ENCODE measurements around the gene UBR4.

The UBR4 gene

DNA sequence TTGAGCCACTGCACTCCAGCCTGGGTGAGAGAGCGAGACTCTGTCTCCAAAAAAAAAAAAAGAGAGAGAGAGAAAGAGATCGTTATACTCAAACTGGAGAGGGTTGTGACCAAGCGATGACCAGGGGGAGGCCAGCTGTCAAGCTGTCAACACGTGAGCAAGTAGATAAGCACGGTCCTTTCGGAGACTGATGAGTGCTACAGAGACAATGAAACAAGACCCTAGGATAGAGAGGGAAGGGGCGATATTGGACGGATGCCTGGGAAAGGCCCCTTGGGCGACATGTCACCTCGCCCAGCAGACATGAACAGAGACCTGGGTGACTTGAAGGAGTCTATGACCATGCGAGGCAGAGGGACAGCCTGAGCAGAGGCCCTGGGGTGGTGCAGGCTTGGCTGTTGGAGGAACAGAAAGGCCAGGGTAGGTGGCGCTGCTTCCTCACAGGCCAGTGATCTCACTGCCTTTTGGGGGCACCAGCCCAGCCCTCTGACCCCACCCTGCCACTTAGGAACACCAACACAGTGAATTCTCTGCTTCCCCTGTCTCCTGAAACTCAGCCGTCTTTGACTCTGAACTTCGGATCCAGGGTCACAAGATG, 152.8 kb downstream of the UBR4 start:
- DNase-seq (ENCODE audit: low read depth in 2 of 2), result no peak

DNA sequence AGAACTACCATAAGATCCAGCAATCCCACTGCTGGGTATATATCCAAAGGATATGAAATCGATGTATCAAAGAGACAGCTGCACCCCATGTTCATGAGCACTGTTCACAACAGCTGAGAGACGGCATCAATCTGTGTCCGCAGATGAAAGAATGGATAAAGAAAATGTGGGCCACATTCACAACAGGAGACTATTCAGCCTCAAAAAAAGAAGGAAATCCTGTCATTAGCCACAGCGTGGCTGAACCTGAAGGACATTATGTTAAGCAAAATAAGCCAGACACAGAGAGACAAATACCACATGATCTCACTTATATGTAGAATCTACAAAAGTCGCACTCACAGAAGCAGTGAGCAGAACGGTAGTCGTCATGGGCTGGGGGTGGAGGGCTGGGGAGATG, 154.4 kb downstream of the UBR4 start:
- no peak for DNase-seq (ENCODE audit: low read depth in 2 of 2)

DNA sequence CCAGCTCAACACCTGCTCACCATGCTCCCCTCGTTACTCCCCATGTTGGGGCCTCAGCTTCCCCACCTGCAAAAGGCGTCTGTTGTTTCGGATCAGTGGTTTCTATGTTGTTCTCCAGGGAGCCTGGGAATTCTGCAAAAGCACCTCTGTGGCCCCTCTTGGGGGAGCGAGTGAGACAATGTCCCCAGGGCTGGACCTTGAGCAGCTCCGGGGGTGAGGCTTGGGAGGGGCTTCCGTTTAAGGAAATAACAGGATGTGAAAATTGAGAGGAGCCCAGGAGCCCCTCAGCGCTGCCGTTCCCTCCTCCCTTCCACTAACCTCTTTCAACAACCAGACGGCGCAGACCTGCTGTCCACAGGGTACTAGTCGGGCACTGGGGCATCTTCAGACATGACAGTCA, 155.1 kb downstream of the UBR4 start:
- DNase-seq (ENCODE audit: low read depth in 2 of 2), result no peak

DNA sequence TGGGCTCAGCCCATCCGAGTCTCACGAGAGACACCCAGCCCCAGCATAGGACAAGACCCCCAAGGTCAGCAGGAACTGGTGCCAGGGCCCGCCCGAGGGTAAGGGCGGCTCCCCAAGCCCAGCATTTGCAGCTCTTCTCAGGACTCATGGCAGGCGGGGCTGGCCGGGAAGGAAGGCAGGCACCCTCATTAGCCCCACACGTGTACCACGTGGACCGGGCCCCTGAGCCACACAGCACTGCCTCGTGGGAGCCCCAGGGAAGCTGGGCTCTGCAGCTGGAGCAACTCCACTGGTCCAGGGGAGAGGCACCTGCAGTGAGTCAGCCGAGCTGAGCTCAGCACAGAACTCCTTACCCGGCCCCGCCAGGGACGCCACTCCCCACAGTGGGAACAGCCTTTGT, 155.8 kb downstream of the UBR4 start:
- DNase-seq (ENCODE audit: low read depth in 2 of 2), result no peak

DNA sequence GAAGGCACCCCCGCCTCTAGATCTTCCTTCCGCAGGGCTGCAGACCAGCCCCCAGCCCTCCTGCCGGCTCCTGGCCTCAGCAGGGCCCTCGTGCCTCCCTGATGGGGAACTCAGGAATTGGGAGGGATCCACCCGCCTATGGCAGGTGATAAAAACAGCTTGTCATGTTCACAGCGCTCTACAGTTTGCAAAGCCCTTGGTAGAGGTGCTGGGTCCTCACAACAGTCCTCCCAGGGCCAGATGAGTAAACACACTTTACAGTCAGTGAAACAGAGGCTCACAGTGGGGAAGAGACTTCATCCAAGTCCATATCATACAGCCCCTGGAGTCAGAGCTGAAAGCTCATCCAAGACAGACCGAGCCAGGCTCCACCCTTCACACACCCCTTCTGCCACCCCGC, 156.6 kb downstream of the UBR4 start:
- no peak for DNase-seq (ENCODE audit: low read depth in 2 of 2)

DNA sequence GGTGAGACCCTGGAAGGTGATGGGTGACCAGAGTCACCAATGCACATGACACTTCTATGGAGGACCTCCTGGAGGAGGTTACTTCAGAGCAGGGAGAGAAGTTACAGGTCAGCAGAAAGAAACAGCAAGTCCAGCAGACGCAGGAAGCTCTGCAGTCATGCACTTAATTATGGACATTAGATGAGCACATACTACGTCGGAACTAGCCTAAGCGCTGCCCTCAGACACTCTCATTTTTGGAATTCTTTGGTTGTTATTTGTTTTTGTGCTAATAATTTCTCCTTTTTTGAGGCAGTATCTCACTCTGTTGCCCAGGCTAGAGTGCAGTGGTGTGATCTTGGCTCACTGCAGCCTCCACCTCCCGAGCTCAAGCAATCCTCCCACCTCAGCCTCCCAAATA, 160.3 kb downstream of the UBR4 start:
- DNase-seq (ENCODE audit: low read depth in 2 of 2), result no peak

DNA sequence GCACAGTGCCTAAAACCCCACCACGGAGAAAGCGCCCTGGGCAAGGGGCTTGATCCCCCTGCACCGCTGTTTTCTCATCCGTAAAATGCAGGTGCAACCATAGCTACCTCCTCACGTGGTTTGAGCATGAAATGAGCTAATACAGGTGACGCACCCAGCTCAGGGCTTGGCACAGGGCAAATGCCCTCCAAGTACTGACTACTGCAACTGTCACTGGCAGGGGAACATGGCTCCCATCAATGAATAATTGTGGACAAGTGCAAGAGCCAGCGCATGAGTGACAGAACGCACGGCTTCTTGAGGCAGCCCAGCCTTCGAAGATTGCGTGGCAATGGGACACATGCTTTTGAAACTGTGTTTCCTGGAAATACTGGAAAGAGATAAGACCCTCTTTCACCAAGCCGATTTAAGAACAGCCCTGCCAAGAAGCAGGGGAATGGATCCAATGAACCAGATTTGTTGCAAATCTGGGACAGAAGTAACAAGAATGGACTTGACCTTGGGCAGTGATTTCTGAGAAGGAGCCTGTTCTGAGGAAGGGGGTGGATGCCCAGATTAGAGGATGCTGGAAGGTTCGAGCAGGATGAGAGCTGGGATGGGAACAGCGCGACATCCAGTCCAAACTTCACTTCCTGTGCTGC, 160.8 kb downstream of the UBR4 start:
- no peak for DNase-seq (ENCODE audit: low read depth in 2 of 2)

DNA sequence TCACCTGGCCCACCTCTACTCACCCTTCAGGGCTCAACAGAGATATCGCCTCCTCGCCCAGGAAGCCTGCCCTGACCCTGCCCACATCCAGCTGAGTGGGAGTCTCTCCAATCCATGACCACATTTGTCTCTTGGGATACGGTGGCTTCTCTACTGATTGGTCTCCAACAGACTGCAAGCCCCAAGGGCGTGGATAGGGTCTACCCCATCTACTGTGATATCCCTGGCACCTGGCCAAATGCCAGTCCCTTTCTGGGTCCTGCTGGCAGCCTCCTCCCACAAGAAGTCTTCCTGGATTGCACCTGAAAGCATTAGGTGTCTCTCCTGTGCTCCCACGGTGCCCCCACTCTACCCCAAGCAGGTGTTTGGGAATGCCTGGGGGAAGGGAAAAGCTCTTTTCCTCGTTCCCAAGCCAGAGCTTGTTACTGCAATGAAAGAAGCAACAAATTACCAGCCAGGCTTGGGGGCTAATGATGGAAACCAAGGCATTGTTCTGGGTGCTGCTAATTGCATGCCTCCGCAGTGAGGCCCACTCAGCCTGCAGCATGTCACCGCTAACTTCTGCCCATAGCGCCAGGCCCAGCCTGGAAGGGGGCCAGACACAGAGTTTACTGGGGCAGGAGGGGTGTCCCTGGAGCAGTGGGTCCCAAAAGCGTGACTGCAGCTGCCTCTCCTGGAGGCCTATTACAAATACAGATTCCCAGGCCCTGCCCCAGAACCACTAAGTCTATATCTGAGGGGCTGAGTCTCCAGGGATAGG, 162.9 kb downstream of the UBR4 start:
- no peak for DNase-seq (ENCODE audit: low read depth in 2 of 2)

DNA sequence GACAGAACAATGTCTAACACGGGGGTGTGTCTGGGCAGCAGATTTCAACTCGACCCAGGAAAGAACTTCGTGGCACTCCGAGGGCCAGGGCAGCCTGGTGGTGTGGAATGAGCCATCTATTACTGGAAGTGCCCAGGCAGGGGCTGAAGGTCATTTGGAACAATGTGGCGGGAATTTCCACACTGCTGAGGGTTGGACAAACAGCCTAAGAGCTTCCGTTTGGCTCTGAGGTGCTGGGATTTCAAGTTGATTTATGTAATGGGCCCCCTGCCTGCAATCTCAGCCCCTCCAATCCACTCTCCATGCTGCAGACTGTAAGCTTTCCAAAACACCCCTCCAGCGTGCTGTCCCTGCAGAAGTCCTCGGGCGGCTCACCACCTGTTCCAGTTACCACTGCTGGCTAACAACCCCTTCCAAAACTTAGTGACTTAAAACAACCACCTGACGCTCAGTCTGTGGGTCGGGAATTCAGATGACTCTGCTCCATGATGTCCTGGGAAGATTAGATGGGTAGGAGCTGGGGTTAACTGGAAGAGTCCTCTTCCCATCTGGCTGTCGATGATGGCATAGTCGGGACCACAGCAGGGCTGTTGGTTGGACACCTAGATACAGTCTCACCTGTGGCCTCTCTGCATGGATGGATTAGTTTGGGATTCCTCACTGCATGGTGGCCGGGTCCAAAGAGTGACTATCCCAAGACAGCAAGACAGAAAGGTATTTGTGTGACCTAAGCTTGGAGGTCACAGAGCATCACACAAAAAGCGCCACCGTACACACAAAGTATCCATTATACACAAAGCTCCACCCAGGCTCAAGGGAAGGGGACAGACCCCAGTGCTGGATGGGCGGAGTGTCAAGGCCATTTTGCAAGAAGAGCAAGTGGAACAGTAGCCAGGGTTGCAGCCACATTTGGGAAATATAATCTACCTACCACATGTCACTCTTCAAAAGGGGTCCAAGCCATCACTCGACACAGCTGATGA, 163.9 kb downstream of the UBR4 start:
- no peak for DNase-seq (ENCODE audit: low read depth in 2 of 2)

DNA sequence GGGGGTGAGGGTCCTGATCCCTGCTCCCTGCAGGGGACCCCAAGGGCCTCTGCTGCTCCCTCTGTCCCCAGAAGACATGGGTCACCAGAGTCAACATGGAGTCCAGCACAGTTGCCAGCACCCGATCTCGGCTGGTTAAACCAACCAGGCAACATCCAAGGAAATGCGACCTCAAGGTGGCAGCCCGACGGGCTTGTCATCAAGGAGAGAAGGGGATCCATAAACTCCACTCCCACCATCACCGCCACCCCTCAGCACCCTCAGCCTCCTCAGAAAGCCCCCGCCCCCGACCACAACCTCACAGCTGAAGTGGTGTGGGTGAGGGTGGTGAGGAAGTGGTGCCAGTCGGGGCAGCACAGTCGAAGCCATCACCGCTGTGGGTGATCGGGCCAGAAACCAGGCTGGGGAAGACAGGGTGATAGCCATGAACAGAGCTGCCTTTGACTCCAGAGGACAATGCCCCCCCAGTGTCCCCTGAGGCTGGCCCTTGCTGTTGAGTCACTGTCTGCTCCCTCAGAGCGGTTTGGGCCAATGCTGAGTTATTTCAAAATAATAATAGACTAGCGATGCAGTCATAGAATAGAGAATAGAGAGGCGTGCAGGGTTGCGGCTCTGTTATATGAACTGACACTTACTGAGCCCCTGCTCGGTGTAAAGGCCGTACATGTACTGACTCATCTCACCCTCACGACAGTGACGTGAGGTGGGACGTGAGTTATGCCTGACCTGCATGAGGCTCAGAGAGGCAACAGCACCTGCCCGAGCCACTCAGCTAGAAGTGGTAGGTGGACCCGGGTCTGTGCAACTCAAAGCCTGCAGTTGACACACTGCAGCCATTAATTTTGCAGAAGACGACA, 164.9 kb downstream of the UBR4 start:
- no peak for DNase-seq (ENCODE audit: low read depth in 2 of 2)

DNA sequence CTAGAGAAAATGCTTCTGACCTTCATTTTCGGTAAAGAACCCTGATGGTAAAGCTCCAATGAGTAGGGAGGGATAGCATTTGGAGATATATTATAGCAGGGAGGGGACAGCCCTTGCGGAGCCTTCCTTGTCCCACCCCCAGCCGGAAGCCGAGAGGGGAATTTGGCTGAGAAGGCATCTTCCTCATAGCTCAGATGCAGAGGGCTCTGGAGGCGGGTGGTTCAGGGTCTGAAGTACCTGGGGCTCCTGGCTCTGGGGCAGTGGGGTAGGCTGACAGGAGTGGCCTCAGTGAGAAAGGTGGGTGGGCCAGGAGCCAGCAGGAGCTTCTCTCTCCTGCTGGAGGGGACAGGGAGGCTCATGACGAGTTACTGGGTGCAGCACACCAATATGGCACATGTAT, 165.6 kb downstream of the UBR4 start:
- no peak for DNase-seq (ENCODE audit: low read depth in 2 of 2)

DNA sequence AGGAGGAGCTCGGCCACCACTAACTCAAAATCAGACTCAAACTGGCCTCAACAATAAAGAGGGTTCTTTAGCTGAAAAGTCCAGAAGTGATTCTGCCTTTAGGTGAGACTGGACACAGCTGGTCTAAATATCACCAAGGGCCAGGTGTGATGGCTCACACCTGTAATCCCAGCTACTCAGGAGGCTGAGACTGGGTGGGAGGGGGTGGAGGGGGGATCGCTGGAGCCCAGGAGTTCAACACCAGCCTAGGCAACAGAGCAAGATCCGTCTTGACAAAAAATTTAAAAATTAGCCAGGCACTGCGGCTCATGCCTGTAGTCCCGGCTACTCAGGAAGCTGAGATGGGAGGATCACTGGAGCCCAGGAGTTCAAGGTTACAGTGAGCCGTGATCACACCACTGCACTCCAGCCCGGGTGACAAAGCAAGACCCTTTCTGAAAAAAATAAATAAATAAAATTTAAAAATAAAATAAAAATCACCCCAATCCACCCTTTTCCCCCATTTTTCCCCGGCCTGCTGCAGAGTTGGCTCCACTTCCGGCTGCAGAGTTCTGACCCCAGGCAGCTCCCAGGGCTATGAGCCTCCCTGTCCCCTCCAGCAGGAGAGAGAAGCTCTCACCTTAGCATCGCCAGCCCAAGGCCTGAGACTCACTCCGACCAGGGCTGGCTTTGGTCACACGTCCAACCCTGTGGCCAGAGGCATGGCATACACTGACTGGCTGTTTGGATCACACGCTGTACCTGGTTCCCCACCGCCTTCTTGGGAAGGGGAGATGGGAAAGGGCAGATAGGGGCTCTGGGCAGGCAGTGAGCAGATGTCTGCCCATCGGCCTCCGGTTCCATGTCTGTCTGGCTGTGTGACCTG, 166.3 kb downstream of the UBR4 start:
- no peak for DNase-seq (ENCODE audit: low read depth in 2 of 2)

DNA sequence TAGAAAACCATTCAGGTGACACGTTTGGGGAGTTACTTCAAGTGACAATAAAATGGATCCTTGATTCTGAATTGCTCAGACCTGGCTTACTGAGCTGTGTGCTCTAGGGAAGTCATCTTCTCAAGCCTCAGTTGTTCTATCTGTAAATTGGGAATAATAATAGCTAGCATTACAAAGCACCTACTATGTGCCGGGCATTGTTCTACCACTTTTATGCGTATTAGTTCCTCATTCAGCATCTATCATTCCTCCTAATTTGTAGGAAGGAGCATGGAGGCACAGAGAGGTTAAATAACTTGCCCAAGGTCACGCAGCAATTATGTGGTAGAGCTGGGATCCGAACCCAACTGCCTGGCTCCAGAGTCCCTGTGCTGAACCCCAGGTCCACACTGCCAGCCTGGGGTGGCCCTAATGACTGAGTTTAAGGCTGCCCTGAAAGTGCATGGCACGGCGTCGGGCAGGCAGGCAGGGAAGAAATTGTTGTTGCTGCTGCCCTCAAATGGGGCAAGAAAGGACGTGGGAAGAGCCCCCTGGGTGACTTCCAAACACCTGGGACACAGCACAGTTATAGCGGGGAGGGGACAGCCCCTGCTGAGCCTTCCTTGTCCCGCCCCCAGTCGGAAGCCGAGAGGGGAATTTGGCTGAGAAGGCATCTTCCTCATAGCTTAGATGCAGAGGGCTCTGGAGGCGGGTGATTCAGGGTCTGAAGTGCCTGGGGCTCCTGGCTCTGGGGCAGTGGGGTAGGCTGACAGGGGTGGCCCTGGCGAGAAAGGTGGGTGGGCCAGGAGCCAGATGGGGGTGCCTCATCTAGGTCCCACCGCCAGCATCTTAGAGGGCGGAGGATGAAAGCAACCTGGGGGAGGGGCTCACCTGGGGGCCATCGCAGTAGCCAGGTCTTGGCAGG, 167.1 kb downstream of the UBR4 start:
- DNase-seq (ENCODE audit: low read depth in 2 of 2), result no peak

DNA sequence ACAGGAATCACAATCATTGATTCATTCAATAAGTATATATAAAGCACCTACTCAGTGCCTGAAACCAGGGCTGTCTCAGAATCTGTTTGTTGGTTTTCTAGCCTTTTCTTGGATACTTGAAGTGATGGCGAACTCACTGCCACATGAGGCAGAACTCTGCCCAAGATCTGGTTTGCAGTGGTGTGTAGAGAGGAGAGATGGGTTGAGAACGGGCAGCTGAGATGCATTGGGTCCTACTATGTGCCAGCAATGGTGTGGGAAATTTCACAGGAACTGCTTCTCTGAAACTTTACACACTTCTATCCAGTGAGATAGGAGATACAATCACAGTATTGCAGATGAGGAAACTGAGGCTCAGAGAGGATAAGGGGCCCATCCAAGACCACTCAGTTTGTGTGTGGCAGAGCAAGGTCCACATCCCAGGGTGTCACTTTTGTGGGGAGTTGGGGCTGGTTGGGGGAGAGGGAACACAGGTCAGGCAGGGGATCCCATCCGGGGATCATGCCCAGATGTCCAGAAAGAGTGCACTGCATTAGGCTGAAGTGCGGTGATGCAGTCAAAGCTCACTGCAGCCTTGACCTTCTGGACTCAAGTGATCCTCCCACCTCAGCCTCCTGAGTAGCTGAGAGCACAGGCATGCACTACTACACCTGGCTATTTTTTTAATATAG, 169.9 kb downstream of the UBR4 start:
- no peak for DNase-seq (ENCODE audit: low read depth in 2 of 2)

DNA sequence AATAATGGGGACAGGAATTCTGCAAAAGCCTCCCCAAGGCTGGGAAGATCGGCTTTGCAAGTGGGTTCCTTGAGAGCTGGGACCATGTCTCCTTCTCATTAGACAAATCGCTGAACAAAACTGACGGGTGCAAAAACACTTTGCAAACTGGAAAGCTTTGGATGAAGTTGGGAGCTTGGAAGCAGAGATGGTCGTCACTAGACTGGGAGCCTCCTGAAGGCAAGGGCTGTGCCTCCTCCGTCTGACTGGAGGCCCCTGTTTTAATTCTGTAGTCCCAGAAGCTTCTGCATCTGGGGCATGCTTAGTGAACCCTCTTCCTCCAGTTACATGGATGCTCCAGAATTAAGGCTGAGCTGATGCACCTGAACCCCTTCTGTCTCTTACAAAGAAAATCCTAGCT, 171.3 kb downstream of the UBR4 start:
- DNase-seq (ENCODE audit: low read depth in 2 of 2), result no peak

DNA sequence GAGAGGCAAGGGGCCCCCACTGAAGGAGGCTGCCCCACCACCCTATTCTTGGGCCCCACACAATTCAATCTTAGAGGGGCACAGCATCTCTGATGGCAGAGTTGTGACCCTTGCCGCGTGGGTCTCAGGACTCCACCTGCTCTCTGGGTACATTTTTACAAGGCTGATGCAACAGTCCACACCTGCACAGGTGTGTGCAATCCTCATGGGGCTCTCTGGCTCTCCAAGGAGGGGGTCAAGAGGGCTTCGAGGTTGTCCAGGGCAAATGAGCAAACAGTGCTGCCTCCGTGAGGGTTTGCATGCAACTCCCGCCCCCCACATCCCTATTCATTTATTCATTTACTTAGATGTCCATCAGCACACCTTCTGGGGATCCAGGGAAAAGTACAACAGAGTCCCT, 172.0 kb downstream of the UBR4 start:
- DNase-seq (ENCODE audit: low read depth in 2 of 2), result no peak

DNA sequence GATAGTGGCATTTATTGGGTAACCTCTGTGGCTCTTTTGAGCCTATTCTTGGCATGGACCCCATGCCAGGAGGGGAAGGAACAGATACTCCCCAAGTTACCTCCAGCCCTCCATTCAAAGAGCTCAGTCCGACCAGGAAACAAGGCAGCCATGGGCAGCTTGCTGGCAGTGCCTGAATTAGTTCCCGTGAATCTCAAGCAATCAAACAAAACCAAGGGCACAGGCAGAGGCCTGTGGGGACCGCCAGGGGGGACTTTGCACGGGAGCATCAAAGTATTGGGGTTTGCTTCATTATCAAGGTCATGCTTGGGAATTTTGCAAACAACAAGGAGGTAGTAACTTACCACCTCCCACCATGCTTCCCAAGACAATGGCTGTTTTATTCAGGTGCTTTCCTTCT, 172.4 kb downstream of the UBR4 start:
- DNase-seq (ENCODE audit: low read depth in 2 of 2), result no peak

DNA sequence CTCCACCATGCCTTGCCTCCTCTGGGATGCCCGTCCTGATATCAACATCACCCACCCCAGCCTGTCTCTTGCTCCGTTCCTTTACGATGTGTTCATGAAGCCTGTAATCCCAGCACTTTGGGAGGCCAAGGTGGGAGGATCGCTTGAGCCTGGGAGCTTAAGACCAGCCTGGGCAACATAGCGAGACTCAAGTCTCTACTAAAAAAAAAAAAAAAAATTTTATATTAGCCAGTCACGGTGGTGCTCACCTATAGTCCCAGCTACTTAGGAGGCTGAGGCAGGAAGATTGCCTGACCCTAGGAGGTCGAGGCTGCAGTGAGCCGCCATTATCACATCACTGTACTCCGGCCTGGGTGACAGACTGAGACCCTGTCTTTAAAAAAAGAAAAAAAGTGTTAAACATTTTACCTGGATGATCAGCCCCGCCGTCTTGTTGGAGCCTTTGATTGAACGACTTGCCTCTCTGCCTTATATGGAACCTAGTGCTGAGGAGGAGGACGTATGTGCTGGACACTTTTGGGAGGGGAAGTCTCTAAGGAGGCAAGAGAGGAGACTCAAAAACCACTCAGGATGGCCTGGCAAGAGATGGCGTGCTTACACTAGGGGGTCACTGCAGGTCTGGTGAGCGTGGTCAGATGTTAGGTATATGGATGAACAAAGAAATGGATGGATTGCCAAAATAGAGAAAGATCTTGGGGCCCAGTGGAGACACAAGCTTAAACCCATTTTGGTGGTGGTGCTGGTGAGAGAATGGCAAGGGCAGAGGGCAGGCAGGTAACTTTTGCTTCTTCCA, 173.1 kb downstream of the UBR4 start:
- DNase-seq (ENCODE audit: low read depth in 2 of 2), result no peak
